CD4-positive, alpha-beta T cell treated with Interleukin-17A for 1 hour (primary cell): ENCODE data around the gene TXN2.
"Not testable (repeated sequence)": the region's sequence is repeated elsewhere in the genome, so short reads cannot be mapped to it uniquely, and the experiment has no call there.

Experiments
- DNase-seq: peaks from one replicate; pipeline ENCODE4 v3.0.0-alpha.2; 2020

The TXN2 gene

GRCh38 chr22:36481393-36482168 is at the start of gene TXN2:
Gene TXN2 (minus strand): TSS chr22:36481640. CDS start chr22:36480837, 803 bp downstream.
- peak; percentile 97 for DNase-seq

GRCh38 chr22:36528795-36529751 is 47.6 kb upstream of the TXN2 start, which contains the start of gene EIF3D:
Gene EIF3D (minus strand): TSS chr22:36529166. CDS start chr22:36526121, 3,045 bp downstream.
- DNase-seq, result peak; percentile 100

DNA sequence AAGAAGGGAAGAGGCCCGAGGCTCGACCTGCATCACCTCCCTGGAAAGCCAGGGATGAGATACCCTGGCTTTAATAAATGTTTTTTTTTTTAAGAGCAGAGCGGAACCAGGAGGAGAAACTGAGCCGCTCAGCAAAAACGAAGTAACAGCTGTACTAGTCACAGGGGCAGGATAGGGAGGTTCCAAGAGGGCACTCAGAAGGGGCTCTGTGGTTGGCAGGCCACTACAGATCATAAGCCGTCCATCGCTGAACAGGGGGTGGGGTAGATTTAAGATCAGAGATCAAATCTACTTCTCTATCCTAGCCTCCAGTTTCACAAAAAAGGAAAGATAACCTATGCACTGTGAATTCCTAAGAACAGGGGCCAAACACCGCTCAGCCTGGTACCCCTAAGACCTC is 46.9 kb upstream of the TXN2 start:
- DNase-seq, result no peak

GRCh38 chr22:36522662-36523061 is 41.2 kb upstream of the TXN2 start:
- no peak for DNase-seq

DNA sequence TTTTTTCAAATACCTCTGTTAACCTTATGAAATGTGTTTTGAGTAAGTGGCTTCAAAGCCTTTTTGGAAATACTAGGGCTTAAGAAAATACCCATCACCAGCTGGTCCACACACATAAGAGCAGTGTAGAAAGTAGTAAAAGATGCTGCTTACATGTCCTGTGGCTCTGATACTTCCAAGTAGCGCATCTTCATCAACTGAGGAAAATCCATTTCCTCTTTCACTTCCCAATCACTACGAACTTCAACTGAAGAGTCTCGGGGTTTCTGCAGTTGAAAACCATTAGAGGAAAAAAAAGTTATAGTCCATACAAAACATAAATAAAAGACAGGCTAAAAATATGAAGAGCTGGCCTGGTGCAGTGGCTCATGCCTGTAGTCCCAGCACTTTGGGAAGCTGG is 39.0 kb upstream of the TXN2 start:
- no peak for DNase-seq

DNA sequence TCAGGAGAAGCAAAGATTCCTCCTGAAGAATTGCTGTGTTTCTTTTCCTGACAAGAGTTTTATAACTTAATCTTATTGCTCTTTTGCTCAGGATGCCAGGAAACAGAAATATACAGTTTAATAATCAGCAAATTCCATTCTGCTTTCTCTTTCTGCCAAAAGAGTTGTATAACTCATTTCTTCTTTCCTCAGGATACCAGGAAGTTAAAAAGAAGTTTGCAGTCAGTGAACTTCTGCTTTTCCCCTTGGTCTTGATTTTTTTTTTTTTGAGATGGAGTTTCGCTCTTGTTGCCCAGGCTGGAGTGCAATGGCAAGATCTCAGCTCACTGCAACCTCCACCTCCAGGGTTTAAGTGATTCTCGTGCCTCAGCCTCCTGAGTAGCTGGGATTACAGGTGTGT is 38.5 kb upstream of the TXN2 start:
- not testable (repeated sequence) for DNase-seq

DNA sequence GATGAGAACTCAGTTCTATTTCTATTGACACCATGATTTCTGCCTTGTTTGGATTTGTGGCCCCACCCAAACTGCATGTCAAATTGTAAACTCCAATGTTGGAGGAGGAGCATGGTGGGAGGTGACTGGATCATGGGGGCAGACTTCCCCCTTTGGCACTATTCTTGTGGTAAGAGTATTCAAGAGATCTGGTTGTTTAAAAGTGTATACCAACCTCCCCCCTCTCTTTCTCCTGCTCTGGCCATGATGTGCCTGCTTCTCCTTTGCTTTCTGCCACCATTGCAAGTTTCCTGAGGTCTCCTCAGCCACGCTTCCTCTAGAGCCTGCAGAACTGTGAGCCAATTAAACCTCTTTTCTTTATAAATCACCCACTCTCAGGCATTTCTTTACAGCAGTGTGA is 33.3 kb upstream of the TXN2 start:
- no peak for DNase-seq

GRCh38 chr22:36512991-36513390 is 31.6 kb upstream of the TXN2 start:
- DNase-seq, result no peak

DNA sequence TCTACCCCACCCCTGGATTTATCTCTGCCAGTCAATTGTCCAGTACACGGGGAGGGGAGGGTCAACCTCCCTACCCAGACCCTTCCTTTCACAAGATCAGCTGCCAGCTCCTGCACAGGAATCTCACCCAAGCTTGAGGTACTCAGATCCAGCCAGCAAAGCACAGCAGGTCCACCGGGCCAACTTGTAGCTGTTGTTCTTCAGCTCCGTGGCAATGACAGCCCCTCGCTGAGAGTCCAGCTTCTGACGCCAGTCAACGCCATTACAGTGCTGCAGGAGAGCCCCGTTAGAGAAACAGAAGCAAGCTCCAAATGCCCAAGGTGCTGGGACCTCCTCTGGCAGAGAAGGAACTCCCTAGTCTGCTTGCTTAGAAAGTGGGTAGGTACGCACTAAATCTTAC is 30.9 kb upstream of the TXN2 start:
- no peak for DNase-seq

DNA sequence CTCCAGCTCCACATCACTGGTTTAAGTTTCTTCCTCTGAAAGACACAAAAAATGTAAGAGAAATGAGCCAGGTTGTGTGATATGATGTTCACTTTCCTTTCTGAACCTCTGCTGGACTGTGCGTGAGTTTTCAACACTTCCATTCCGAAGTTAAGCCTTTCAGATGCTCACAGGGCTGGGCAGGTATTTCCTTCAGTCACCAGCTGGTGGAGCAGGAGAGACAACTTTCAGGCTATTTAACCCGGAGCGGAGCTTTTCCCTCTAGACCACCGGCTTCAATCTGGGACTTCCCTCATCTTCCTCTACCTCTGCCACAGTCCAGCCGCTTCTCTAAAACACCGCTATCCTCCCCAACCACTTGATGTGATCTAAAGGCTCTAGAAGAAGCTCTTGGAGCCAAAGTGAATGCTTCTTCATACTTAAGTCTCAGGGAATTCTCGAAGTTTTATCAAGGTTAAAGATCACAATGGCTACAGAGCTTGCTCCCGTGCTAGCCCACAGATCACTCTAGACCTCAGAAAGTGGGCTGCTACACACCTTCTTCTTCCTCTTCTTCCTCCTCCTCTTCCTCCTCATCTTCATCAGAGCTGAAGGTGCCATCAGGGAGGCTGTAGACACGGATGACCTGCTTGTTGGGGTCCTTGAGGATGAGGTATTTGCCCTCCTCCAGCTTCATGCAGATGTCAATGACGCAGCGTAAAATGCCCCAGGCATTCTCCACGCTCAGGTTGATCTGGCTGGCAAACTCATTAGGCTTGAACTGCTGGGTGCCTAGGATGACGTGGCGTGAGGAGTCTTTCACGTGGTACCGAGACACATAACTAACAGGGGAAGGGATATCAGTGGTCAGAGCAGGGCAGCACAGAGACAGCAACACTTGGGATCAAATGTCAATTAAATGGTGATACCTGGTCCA is 29.8 kb upstream of the TXN2 start:
- peak; percentile 44 for DNase-seq

DNA sequence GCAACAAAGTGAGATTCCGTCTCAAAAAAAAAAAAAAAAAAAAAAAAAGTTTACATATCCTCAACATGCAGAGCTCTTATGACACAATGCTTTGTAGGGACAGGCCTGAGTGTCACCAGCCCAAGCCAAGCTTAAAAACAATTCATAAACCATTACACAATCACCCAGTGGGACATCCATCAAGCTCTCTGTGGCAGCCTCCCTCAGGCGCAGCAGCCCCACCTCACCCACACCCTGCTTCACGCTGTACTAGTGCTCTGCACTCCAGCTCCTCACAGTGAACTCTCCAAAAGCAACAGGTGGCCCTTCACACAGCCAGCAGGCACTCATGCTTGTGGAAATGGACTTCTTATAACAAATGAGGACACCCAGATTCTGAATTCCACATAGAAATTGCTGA is 28.9 kb upstream of the TXN2 start:
- DNase-seq, result no peak

DNA sequence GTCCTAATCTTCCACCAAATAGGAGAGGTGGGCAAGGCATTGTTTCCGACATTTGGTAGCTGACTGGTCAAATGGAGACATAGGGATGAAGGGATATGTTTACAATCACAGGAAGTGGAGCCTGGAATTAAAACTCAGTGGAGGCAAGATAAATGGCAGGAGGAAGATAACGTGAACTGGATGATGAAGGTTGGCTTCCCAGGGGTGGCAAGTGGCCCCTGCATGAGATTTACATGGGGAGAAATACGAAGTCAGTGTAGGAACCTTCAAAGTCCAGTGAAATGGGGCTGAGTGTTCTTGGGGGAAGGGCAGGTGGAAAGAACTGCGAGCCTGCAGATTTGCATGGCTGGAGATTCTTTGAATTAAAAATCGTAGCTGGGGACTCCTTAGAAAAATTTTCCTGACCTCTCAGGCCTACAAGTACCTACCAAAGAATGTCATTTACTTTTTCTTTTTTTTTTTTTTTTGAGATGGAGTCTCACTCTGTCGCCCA is 26.1 kb upstream of the TXN2 start:
- no peak for DNase-seq

DNA sequence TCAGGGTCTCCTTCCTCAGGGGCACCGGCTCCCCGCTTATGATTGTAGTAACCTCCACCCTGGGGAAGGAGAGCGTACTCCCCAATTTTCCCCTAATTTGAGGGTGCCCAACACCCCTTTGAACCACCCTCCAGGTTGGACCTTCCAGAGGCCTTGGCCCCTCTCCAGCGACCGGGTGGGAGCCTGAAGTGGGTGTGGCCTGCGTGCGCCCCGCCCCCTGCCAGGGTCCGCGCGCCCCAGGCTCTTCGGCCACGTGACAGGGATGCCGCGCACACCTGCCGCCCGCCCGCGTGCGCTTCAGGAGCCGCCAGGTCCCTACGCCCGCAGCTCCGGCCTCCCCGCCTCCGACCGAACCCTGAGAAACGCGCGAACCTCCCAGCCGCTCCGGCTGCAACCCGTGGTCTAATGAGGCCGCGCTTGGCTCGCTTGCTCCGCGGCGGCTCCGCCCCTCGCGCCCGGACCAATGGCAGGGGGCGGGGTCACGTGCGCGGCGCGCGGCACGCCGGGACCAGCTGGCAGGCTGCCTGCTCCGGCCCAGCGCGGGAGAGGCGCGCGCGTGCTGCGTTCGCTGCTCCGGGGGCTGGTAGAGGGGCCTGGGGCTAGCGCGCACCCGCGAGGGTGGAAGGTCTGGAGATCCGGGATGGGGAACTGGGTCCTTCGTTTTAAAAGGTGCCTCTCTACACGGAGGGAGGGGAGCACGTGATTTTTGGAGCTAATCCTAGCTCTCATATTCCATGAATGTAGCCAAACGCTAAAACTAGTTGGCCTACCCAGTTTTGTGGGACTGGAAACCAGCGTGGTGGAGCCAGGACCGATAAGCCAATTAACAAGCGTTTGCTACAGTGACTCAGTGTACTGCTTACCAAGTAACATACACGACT is 25.4 kb upstream of the TXN2 start, which contains the start of gene FOXRED2:
FOXRED2 (minus strand) TSS at position 404 of the 881 bp plus-strand sequence. CDS start 618 bp downstream, outside the sequence.
- peak; percentile 91 for DNase-seq

DNA sequence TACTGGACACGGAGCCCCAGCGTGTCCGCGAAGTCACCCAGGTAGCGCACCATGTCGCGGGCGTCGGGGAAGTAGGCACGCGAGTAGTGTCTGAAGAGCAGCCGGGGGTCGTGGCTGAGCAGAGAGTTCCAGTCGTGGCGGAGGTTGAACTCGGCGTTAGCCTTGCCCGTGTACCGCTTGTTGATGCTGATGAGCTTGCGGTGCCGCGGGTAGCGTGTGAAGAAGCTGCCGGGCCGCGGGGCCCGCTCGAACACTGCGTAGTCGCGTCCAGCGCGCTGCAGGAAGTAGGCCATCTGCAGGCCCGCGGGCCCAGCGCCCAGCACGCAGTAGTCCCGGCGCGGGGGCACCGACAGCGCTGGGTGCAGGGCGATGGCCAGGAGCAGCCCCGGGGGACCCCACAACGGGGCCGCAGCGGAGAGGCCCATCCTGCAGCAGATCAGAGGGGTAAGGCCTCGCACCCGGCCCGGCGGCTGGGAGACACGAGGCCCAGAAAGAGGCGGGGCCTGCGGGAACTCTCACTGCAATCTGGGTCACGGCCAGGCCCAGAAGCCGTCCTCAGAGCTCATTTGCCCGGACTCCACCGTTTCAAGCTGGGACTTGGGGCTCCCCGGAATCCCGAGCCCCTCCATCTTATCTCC is 24.7 kb upstream of the TXN2 start:
- DNase-seq, result no peak

DNA sequence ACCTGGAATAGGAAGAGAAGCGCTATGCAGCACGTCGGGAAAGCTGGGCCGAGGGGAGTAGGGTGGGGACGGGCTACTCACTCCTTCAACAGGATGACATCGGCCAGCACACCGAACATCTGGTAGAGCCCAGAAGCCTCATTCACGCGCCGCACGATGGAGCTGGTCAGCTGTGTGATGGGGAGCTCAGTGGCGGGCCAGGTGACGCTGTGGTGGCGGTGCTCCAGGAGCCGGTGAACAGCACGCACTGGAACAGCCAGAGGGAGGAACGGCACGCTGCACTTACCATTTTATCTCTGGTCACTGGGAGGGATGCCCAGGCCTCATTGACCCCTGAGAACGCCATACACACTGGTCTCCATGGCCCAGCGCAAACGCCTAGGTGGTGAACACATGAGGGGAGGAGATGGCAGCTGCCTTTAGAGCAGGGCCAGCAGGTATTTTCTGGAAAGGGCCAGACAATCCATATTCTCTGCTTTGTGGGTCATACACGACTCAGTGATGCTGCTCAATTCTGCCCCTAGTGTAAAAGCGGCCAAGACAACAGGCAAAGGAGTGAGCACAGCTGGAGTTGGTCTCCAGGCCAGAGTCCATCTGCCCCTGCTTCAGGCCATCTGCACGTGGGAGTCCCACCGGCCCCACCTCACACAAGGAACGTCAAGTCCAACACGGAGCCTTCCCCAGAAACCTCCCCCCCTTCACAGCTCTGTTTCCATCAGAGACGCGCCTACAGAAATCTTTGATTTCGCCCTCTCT is 16.6 kb upstream of the TXN2 start:
- DNase-seq, result no peak

DNA sequence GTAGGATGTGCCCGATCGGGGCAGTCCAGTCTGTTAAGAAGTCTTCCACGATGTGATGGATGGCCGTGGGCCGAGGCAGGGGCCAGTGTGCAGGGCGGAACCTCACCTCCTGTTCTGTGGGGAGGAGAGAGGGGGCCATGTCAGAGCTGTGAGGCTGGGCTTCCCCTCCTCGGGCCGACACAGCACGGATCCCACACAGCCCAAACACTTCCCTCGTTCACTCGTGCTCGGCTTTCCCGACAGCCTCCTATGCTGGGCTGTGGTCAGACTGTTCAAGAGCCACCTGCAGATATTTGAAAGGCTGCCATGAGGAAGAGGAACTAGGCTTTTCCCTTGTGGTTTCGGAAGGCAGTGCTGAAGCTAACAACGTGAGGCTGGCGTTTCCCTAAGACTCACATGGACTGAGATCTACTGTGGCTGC is 12.3 kb upstream of the TXN2 start:
- peak; percentile 20 for DNase-seq

DNA sequence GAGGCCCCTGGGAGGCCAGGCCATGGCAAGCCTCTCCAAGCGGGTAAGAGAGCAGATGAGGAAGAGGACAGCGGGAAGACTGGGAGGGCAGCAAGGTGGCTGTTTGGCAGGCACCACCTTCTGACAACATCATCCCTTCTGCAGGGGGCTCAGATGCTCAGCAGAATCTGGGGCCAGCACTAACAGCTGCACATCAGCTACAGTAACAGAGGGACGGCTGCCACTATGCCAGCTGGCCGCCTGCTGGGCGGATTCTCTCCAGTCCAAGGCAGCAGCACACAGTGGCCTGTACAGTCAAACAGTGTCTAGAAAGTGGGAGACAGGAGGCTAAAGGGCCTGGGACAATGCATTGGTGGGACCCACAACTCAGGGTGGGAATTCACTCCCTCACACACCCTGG is 10.7 kb upstream of the TXN2 start:
- no peak for DNase-seq

GRCh38 chr22:36491155-36491554 is 9.7 kb upstream of the TXN2 start:
- no peak for DNase-seq

- peak; percentile 78 for DNase-seq
Observed at GRCh38 chr22:36486619-36487384, 5.4 kb upstream of the TXN2 start.
